HG03575 (cell line): ENCODE data around the gene TMOD3.

Source experiments
- ATAC-seq: cut with Tn5 transposase; IDR thresholded peaks from one replicate; pipeline ENCODE4 v1.9.1; 2021; ENCODE audit not compliant: unreplicated experiment, insufficient number of reproducible peaks, low FRiP score; ENCODE audit errors: extremely low read depth

The TMOD3 gene

GRCh38 chr15:51887887-51888592, 58.6 kb downstream of the TMOD3 start:
- no peak for ATAC-seq

- ATAC-seq: no peak
Measured at GRCh38 chr15:51888593-51889195, 59.2 kb downstream of the TMOD3 start.

- no peak for ATAC-seq
Measured at GRCh38 chr15:51889486-51889885, 60.0 kb downstream of the TMOD3 start.

GRCh38 chr15:51904421-51904820, 75.0 kb downstream of the TMOD3 start:
- ATAC-seq: no peak

GRCh38 chr15:51904931-51905330, 75.5 kb downstream of the TMOD3 start:
- ATAC-seq: no peak

- no peak for ATAC-seq
Measured at GRCh38 chr15:51907136-51907862, 77.8 kb downstream of the TMOD3 start.

GRCh38 chr15:51908316-51908715, 78.9 kb downstream of the TMOD3 start:
- no peak for ATAC-seq

GRCh38 chr15:51909584-51909983, 80.1 kb downstream of the TMOD3 start:
- ATAC-seq: no peak

GRCh38 chr15:51912528-51912927, 83.1 kb downstream of the TMOD3 start:
- no peak for ATAC-seq

GRCh38 chr15:51917493-51917892, 88.0 kb downstream of the TMOD3 start:
- no peak for ATAC-seq

GRCh38 chr15:51924156-51925068, 95.0 kb downstream of the TMOD3 start:
- ATAC-seq: no peak

GRCh38 chr15:51926809-51927208, 97.4 kb downstream of the TMOD3 start:
- ATAC-seq: no peak

GRCh38 chr15:51931016-51931415, 101.6 kb downstream of the TMOD3 start:
- no peak for ATAC-seq

GRCh38 chr15:51931638-51932037, 102.2 kb downstream of the TMOD3 start:
- no peak for ATAC-seq

- no peak for ATAC-seq
Measured at GRCh38 chr15:51932161-51932560, 102.7 kb downstream of the TMOD3 start.

GRCh38 chr15:51935466-51936104, 106.1 kb downstream of the TMOD3 start:
- peak; percentile 81 for ATAC-seq

GRCh38 chr15:51936105-51936478, 106.6 kb downstream of the TMOD3 start:
- ATAC-seq: no peak

- no peak for ATAC-seq
Measured at GRCh38 chr15:51938286-51938685, 108.8 kb downstream of the TMOD3 start.

GRCh38 chr15:51939216-51939615, 109.8 kb downstream of the TMOD3 start:
- ATAC-seq: no peak
